Peyer's patch (tissue), 4 donors: ENCODE data around the gene ANXA9. TPM values are rescaled to one million over a fixed set of nuclear protein-coding genes. Genes with fewer than 3 reads are reported as not detected.

Experiments
- DNase-seq, 3 donors: peaks; one replicate each; pipeline ENCODE4 v3.0.0-alpha.2; 2017 to 2019
- H3K27ac ChIP-seq, 4 donors: fragments of 200-600 bp; sonication (generic); one replicate each; pipeline ENCODE4 v1.5.1; 2016 to 2019
- H3K27me3 ChIP-seq, 2 donors: fragments of 200-600 bp; sonication (generic); one replicate each; pipeline ENCODE4 v1.5.1; 2019
- H3K36me3 ChIP-seq, 3 donors: fragments of 200-600 bp; sonication (generic); one replicate each; pipeline ENCODE4 v1.5.1; 2016 to 2019
- H3K4me1 ChIP-seq, 4 donors: fragments of 200-600 bp; sonication (generic); one replicate each; pipeline ENCODE4 v1.5.1; 2016 to 2019
- H3K4me3 ChIP-seq, 4 donors: fragments of 200-600 bp; sonication (generic); 1 replicate in 3 of 4; 2 replicates in 1 of 4; pipeline ENCODE4 v1.5.1; 2016 to 2019; ENCODE audit warnings: mild to moderate bottlenecking in 1 of 4
- H3K9me3 ChIP-seq, 4 donors: fragments of 200-600 bp; sonication (generic); one replicate each; pipeline ENCODE4 v1.5.1; 2016 to 2019; ENCODE audit warnings: mild to moderate bottlenecking in 1 of 4
- POLR2A ChIP-seq, 2 donors: fragments of 450-650 bp; IDR thresholded peaks; one replicate each; pipeline ENCODE4 v1.5.1; 2017; ENCODE audit warnings: antibody characterized with exemption in 2 of 2, mild to moderate bottlenecking in 2 of 2, moderate library complexity in 2 of 2
- total RNA-seq, 4 donors: library from RNA; depleted of rRNA; stranded (reverse); fragments of >200 nt; gene quantifications; one replicate each; pipeline ENCODE4 v1.1.0, GENCODE V29; 2016
- TF ChIP-seq, protein P1 (sequence below), 6 experiments: fragments of 450-650 bp in 4 of 6; fragments of 200-600 bp in 2 of 6; sonication (generic) in 1 of 6; IDR thresholded peaks; one replicate each; pipeline ENCODE4 v1.5.1; 2017 to 2019; ENCODE audit warnings: antibody characterized with exemption in 6 of 6, mild to moderate bottlenecking in 3 of 6, moderate library complexity in 1 of 6

Gene ANXA9
- total RNA-seq, 4 donors from 2014 or later, result 0.67 to 1.7 TPM; not detected in 2

DNA sequence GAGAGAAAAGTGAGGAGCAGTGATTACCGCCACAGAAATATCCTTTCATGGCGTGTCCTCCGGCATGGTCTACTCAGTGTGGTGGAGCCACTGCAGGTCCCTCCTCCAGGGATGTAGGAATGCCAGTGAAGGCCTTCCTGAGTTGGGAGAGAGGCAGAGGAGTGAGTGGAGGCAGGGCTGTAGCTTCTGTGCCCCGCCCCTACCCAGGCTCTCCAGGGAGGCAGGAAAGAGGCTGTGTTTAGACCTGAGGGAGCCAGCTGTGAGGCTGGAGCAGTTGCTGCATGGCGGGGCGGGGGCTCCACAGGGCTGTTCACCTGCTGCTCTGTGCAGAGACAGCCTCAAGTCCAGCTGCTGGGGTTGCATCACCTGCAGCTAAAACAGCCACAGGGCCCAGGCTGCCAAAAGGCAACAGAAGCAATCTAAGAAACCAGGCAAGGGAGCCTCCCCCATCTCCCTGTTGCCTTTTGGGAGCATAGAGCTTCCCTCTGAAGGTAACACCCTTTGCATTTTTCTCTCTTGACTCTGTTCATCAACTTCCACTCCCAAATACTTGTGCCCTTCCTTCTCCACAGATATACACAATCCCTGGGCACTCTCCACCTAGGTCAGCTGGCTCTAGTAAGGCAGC lies 801 bp upstream of the ANXA9 start:
- Histone ChIP-seq H3K4me3 (no peak overlapping the region), H3K9me3 (no peaks in the 10 kb centered on the region), H3K27ac (peak overlapping the region in 1 of 4 donors; percentile 40), H3K36me3 (no peaks in the 10 kb centered on the region), H3K4me1 (peaks cover 4 to 35% (median 6%) of the 10 kb centered on the region in 4 donors), H3K27me3 (no peaks in the 10 kb centered on the region)
- no peak for DNase-seq
- TF ChIP-seq, protein P1, sequence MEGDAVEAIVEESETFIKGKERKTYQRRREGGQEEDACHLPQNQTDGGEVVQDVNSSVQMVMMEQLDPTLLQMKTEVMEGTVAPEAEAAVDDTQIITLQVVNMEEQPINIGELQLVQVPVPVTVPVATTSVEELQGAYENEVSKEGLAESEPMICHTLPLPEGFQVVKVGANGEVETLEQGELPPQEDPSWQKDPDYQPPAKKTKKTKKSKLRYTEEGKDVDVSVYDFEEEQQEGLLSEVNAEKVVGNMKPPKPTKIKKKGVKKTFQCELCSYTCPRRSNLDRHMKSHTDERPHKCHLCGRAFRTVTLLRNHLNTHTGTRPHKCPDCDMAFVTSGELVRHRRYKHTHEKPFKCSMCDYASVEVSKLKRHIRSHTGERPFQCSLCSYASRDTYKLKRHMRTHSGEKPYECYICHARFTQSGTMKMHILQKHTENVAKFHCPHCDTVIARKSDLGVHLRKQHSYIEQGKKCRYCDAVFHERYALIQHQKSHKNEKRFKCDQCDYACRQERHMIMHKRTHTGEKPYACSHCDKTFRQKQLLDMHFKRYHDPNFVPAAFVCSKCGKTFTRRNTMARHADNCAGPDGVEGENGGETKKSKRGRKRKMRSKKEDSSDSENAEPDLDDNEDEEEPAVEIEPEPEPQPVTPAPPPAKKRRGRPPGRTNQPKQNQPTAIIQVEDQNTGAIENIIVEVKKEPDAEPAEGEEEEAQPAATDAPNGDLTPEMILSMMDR (IDR thresholded peaks at IDR 0.05), result no peak
- no peak for TF ChIP-seq POLR2A (IDR thresholded peaks at IDR 0.05)

DNA sequence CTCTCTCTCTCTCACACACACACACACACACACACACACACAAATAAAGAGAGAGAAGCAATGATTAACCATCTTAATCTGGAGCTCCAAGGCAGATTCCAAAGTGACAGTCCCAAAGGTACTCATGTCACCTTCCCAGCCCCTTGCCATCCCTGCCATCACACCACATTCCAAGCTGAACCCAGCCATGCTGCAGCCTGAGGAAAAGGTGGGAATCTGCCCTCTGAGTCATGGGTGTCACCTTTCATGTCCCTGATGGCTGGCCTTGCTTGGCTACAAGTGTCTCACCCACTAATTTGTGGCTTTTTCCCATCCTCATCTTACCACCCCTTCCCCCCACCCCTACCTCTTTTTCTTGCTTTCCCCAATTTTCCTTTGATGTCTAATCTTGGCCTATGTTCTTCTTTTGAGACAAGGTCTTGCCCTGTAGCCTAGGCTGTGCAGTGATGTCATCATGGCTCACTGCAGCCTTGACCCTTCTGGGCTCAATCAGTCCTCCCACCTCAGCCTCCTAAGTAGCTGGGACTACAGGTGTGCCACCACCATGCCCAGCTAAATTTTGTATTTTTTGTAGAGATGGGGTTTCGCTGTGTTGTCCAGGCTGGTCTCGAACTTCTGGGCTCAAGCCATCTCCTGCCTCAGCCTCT lies 3.2 kb downstream of the ANXA9 start:
- H3K4me3 ChIP-seq, result no peak overlapping the region
- DNase-seq, result no peak
- no peaks in the 10 kb centered on the region for H3K36me3 ChIP-seq
- H3K9me3 ChIP-seq, result no peaks in the 10 kb centered on the region
- peaks cover 0 to 10% (median 2%) of the 10 kb centered on the region in 4 donors for H3K4me1 ChIP-seq
- no peak overlapping the region for H3K27ac ChIP-seq
- H3K27me3 ChIP-seq, result no peaks in the 10 kb centered on the region
- TF ChIP-seq, protein P1 (IDR thresholded peaks at IDR 0.05), result no peak
- TF ChIP-seq POLR2A (IDR thresholded peaks at IDR 0.05), result no peak

DNA sequence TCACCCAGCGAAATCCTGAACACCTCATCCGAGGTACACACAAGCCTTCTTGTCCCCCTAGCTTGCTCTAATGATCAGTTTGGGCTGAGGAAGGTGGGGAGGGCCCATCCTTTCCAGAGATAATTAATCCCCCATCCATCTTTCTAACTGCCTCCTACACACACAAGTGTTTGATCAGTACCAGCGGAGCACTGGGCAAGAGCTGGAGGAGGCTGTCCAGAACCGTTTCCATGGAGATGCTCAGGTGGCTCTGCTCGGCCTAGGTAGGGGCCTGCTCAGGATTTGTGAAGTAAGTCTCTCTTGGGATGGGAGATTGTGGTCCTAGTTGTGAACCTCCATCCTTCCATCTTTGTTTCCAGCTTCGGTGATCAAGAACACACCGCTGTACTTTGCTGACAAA lies 5.8 kb downstream of the ANXA9 start:
- no peak for DNase-seq
- H3K36me3 ChIP-seq, result no peaks in the 10 kb centered on the region
- H3K4me1 ChIP-seq, result no peaks in the 10 kb centered on the region
- H3K9me3 ChIP-seq, result no peaks in the 10 kb centered on the region
- H3K4me3 ChIP-seq, result no peak overlapping the region
- H3K27ac ChIP-seq, result no peak overlapping the region
- no peaks in the 10 kb centered on the region for H3K27me3 ChIP-seq
- TF ChIP-seq POLR2A (IDR thresholded peaks at IDR 0.05), result no peak
- TF ChIP-seq, protein P1 (IDR thresholded peaks at IDR 0.05), result no peak

DNA sequence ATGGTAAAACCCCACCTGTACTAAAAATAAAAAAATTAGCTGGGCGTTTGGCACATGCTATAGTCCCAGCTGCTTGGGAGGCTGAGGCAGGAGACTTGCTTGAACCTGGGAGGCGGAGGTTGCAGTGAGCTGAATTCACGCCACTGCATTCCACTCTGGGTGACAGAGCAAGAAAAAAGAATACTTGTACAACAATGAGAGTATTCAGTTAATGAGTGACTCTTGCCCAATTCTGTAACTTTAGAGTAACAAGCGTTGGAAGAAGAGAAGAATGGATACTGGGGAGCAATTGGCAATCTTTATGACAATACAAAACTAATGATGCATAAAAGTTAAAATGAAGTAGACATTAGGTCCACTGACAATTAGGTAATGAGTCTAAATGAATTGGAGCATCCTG lies 10.5 kb downstream of the ANXA9 start:
- Histone ChIP-seq H3K27me3 (no peaks in the 10 kb centered on the region), H3K36me3 (peaks cover 0 to 14% (median 0%) of the 10 kb centered on the region in 3 donors), H3K4me1 (no peaks in the 10 kb centered on the region), H3K27ac (no peak overlapping the region), H3K4me3 (no peak overlapping the region), H3K9me3 (no peaks in the 10 kb centered on the region)
- TF ChIP-seq, protein P1 (IDR thresholded peaks at IDR 0.05), result no peak
- no peak for TF ChIP-seq POLR2A (IDR thresholded peaks at IDR 0.05)
- DNase-seq, result no peak

DNA sequence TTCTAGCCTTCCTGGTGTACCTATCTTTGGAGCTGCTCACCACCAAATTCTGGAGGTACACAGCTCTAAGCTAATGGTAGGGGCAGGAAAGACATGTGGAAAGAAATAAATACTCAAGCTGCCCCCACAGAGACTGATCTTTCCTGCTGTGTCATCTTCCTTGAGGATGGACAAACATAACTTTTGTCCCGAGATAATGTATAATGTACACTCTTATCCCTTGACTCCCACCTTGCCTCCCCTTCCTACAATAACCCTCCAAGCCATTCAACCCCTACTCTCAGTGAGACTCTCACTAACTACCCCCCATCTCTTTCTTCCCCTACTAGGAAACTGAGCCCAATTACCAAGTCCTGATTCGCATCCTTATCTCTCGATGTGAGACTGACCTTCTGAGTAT lies 12.2 kb downstream of the ANXA9 start:
- H3K9me3 ChIP-seq, result no peaks in the 10 kb centered on the region
- DNase-seq, result no peak
- H3K4me1 ChIP-seq, result no peaks in the 10 kb centered on the region
- TF ChIP-seq POLR2A (IDR thresholded peaks at IDR 0.05), result no peak
- TF ChIP-seq, protein P1 (IDR thresholded peaks at IDR 0.05), result no peak
- H3K27me3 ChIP-seq, result no peaks in the 10 kb centered on the region
- H3K27ac ChIP-seq, result no peak overlapping the region
- H3K4me3 ChIP-seq, result no peak overlapping the region
- peaks cover 0 to 31% (median 0%) of the 10 kb centered on the region in 3 donors for H3K36me3 ChIP-seq
